Activated CD8-positive, alpha-beta memory T cell treated with anti-CD3 and anti-CD28 coated beads for 36 hours (primary cell): Measurements from ENCODE around the gene SELENON. TPM values are rescaled to one million over a fixed set of nuclear protein-coding genes. Genes with fewer than 3 reads are reported as not detected.

ENCODE experiments used
- CTCF ChIA-PET: fragments of 350-600 bp; sonication (Branson Sonifier 250); formaldehyde crosslinking; loops from one replicate; lab custom pipeline; 2021; ENCODE audit warnings: antibody characterized with exemption; lab: Charles Lee
- POLR2A ChIA-PET: fragments of 350-600 bp; sonication (Branson Sonifier 250); formaldehyde crosslinking; loops from one replicate; lab custom pipeline; 2021; ENCODE audit warnings: antibody characterized with exemption; lab: Charles Lee
- total RNA-seq, 2 experiments: library from RNA; stranded (reverse); gene quantifications; one replicate each; pipeline ENCODE4 v1.2.3, GENCODE V29; 2021

SELENON gene
- total RNA-seq, 2 experiments from 2014 or later, result 10.1 to 10.6 TPM

DNA sequence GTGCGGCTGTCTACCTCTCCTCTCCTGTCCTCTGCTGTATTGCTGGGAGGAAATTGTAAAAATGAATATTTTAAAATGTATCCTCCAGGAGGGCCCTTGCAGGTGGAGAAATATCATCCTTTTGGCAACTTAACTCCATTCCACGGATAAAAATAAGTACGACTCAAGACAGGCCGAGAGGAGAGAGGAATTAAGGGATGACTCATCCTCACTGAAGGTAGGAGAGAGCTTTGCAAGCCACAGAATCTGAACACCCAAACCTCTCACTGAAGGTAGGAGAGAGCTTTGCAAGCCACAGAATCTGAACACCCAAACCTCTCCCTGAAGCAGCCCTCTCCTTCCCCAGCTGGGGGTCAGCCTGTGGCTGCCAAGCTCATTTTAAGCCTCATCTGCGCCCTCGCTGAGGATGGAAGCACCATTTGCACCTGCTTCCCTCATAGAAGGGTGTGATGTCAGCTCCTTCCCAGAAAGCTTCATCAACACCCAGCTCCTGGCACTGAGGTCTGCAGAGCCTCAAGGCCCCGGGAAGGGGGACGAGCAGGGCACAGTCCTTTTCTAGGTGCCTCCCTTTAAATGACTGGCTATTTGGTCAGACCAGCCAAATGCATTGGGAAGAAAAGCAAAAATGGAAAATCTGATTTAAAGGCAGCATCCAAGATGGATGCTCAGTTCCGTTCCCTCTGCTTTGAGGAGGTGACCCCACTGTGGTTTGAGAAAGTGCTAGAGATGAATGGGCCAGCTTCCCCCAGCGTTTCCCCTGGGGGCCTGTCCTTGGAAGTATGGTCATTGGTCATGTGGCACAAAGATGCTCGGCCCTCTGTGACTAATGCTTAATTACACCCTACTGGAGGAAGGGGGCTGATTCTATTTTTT, 12.9 kb upstream of the SELENON start:
- CTCF ChIA-PET, result interaction anchor here (0.6 kb wide), 1 partner anchor 429 kb away, joined by 3 read pairs; no protein-coding TSS in a partner anchor
- POLR2A ChIA-PET, result no interaction called here

DNA sequence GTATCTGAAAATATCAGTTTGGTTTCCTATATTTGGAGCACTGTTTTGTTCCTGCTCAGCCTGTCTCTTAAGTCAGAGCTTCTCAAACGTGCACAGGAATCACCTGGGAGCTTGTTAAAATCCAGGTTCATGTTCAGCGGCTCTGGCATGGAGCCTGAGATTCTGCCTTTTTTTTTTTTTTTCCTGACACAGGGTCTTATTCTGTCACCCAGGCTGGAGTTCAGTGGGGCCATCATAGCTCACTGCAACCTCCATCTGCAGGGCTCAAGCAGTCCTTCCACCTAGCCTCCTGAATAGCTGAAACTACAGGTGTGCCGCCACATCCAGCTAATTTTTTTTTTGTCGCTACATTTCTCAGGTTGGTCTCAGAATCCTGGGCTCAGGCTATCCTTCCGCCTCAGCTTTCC, 12.2 kb upstream of the SELENON start:
- ChIA-PET POLR2A (no interaction called here), CTCF (interaction anchor here (0.6 to 0.7 kb wide), 2 partner anchors 428 to 1390 kb away, joined by 3 read pairs; no protein-coding TSS in a partner anchor)

DNA sequence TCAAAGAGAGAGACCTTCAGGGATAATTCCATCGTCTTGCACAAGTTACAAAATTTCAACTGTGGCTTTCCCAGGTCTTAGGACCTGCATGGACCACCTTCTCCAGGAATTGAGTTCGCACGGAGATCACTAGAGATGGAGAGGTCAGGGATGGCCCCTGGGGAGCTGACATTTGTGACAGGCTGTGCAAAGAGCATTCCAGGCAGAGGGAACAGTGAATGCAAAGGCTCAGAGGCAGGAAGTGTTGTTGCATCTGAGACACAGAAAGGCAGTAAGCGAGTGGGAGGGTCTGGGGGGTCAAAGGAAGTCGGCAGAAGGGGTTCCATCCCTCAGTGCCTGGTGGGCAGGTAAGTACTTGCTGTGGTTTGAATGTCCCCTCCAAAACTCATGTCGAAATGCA, 9.5 kb upstream of the SELENON start:
- CTCF ChIA-PET, result no interaction called here

DNA sequence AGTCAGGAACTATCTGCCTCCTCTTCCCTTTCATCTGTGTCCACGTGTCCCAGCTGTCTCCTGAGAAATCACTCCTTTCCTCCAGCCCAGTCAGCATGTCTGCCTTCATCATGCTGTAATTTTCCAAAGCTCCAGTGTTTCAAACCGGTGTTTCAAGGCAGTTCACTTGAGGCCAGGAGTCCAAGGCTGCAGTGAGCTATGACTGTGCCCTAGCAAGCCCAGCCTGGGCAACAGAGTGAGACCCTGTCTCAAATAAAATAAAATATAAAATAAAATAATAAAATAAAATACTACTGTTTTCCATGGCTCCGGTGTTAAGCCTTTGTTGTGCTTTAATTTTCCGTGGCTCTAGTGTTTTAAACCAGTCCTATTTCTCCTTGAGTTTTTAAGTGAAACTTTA, 7.9 kb upstream of the SELENON start:
- ChIA-PET POLR2A (no interaction called here), CTCF (interaction anchor here (0.6 kb wide), 1 partner anchor 124 kb away, joined by 3 read pairs; no protein-coding TSS in a partner anchor)

More for the DNA sequence above, 9.5 kb upstream of the SELENON start:
- POLR2A ChIA-PET, result no interaction called here

DNA sequence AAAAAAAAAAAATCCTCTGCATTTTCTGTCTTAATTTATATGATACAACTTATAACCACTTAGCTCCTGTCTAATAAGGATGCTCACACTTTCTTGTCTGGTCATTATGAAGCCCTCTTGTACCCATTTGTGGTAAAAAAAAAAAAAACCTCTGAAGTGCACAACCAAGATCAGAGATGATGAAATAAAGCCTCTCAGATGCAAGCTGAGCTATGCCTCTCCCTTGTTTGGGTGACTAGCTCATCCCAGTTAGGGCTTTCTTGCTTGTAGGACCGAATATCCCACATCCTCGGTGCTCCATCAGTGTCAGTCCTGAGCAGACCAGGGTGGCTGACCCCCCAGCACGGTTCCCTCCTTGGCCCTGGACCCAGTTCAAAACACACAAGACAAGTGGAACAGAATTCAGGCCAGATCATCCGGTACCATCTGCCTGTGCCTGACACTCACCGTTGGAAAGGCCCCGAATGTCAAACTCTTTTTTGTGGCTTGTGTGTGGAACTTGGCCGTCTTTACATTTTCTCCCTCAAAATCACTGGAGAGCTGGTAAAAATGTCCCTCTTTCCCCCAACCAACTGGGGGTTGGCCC, 6.3 kb upstream of the SELENON start:
- ChIA-PET CTCF (interaction anchor here (0.7 kb wide), 1 partner anchor 66 kb away, joined by 3 read pairs; the partner anchor contains the start of gene AUNIP), POLR2A (no interaction called here)

DNA sequence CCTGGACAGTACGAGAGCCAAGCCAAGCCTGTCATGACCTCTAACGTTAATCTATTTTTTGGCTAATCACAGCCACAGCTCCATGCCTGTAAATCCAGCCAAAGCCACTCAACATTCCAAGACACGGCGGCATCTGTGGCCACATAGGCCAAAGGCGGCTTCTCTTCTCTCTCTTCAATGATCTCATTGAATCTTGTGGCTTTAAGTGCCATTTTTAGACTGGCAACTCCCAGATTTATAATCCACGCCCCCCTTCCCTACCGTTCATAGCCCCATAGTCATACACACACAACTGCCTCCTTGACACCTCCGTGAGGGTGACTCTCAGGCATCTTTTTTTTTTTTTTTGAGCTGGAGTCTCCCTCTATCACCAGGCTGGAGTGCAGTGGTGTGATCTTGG, 5.7 kb upstream of the SELENON start:
- ChIA-PET CTCF (interaction anchor here (0.7 to 1.2 kb wide), 3 partner anchors 16 to 175 kb away, joined by 3 to 4 read pairs (median 3); partner anchors contain the start of gene AUNIP), POLR2A (no interaction called here)

DNA sequence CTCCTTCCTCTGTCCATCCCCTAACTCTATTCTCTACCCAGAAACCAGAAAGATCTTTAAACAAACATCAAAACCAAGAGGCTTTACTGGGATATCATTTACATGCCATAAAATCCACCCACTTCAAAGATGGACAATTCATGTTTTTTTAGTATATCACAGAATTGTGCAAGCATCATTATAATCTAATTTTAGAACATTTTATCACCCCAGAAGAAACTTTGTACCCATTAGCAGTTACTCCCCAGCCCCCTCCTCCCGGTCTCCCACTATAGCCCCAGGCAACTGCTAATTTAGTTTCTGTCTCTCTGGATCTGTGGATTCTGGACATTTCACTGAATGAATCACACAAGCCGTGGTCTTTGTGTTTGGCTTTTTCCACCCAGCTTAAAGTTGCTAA, 4.8 kb upstream of the SELENON start:
- ChIA-PET POLR2A (no interaction called here), CTCF (interaction anchor here (0.9 to 1.2 kb wide), 2 partner anchors 15 to 176 kb away, joined by 3 to 4 read pairs; no protein-coding TSS in a partner anchor)

DNA sequence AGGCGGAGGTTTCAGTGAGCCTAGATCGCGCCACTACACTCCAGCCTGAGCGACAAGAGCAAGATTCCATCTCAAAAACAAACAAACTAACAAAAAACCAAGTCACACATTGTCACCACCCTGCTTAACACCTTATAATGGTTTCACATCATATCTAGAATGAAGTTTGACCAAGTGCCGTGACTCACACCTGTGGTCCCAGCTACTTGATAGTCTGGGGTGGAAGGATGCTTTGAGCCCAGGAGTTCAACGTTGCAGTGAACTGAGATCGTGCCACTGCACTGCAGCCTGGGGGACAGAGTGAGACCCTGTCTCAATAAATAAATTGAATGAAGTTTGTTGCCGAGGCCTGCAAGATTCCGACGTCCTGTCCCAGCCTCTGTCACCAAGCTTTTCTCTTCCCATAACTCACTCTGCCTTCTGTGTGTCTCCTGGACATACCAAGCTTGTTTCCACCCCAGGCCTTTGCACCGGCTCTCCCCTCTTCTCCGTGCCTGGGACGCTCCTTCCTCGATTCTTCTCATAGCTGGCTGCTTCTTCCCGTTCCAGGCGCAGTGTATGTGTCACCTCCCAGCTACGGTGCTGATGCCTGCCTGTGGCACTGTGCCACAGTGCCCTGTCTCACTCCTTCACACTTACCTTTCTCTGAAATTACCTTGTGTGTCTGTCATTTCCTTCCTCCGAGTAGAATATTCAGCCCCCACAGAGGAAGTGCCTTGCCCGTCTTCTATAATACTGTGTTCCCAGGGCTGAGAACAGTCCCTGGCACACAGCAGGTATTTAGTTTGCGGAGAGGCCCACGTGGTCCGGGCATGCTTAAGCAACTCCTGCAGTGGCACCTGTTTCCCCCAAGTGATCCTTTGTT, 3.8 kb upstream of the SELENON start:
- CTCF ChIA-PET, result interaction anchor here (0.5 to 0.8 kb wide), 3 partner anchors 120 to 275 kb away, joined by 4 to 5 read pairs (median 4); no protein-coding TSS in a partner anchor

DNA sequence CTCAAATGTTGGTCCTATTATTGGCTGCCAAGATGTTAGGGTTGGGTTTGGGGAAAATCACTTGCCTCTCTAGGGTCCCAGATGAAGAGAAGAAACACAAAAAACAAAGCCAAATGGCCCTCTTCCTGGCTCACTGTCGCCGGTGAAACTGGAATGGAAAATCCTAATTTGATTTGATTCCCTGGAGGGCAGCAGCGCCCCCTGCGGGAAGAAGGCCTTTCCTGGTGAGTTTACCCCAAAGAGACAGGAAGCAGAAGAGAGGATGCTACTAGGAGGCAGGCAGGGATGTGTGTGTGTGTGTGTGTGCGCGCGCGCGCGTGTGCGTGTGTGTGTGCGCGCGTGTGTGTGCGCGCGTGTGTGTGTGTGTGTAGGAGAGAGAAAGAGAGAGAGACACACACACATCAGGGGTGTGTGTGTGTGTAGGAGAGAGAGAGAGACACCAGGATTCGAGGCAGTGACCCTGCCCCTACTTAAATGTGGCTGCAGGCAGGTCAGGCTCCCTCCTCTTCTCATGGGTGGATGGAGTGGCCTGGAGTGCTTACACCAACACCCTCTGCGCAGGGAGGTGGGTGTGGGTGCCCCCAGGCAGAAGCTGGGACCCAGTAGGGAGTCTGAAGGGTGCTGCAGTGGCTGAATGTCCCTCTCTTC, 3.1 kb upstream of the SELENON start:
- ChIA-PET POLR2A (no interaction called here), CTCF (interaction anchor here (1.5 to 2.7 kb wide), 3 partner anchors 13 to 188 kb away, joined by 3 to 11 read pairs (median 8); no protein-coding TSS in a partner anchor)

More for the DNA sequence above, 3.8 kb upstream of the SELENON start:
- POLR2A ChIA-PET, result no interaction called here

DNA sequence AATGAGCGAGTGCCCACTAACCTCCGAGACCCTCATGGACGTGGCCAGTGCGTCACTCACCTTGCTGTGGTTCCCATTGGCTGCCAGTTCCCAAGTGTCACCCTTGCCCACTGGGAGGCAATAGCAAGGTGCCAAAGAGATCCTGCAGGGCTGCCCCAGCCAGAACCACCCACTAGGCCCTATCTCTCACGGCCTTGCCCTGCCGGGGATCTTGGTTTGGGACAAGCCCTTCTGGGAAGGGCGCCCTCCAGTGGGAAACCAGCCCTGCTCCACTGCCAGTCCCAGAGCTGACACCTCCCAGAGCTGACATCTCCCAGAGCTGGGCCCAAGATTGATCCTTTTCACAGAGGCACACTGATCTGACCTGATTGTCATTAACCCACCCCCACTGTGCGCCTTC, 2.1 kb upstream of the SELENON start:
- POLR2A ChIA-PET, result no interaction called here
- CTCF ChIA-PET, result interaction anchor here (1.0 to 2.7 kb wide), 4 partner anchors 12 to 189 kb away, joined by 3 to 11 read pairs (median 6); no protein-coding TSS in a partner anchor

DNA sequence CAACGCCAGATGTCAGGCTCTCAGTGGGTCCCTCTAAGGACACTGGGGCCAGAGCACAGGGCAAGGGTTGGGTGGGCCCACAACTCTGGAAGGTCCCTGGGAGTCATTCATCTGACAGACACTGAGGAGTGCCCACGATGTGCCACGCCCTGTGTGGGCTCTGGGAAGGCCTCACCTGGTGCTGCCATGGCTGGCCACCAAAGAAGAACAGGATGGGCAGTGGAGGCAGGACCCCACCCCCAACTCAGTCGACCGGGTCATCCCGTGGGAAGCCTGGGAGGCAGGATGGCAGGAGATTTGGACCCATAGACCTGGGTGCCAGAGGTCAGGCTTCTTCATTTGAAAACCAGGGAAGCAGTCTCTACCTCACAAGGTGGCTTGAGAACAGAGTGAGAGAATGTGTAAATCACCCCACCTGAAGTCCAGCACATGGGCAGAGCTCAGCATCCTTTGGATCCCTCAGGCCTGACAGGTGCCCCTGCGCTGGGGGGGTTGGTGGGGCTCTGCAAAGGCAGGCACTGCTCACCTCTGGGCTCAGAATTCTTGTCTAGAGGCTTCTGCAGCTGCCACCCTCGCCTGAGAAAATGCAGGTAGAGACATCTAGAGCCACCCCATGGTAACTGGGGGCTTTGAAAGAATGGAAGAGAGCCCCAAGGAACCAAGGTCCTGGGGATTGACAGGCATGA, 1.2 kb upstream of the SELENON start:
- ChIA-PET POLR2A (interaction anchor here (1.2 kb wide), 1 partner anchor 22 kb away, joined by 3 read pairs; no protein-coding TSS in a partner anchor), CTCF (interaction anchor here (0.9 to 2.7 kb wide), 6 partner anchors 12 to 190 kb away, joined by 3 to 11 read pairs (median 4); no protein-coding TSS in a partner anchor)

DNA sequence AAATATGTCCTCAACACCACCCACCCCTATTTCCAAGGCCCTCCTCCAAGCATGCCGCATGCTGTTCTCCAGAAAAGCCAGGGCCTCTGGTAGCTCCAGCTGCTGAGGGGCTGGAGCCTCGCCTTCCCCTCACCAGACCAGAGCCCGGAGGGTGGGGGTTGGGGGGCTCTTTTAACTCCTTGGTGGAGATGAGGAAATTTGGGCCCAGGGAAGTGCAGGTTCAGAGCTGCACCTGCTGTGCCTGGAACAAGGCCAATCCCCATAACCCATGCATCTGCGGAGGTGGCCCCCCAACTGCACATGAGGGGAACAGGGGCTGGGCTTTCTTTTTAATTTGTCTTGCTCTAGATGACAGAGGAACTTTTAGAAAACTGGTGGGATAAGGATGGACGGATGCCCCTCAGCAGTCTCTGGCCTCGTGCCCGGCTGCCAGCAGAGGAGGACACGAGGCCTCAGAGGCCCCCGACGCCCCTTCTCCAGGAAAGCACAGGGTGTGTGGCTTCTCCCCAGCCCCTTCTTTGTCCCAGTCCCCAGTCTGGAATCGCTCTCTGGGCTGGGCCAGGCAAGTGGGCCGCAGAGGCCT, 550 bp upstream of the SELENON start:
- POLR2A ChIA-PET, result interaction anchor here (1.2 kb wide), 1 partner anchor 21 kb away, joined by 3 read pairs; no protein-coding TSS in a partner anchor
- CTCF ChIA-PET, result interaction anchor here (0.6 to 2.7 kb wide), 4 partner anchors 11 to 266 kb away, joined by 3 to 11 read pairs (median 6); no protein-coding TSS in a partner anchor

DNA sequence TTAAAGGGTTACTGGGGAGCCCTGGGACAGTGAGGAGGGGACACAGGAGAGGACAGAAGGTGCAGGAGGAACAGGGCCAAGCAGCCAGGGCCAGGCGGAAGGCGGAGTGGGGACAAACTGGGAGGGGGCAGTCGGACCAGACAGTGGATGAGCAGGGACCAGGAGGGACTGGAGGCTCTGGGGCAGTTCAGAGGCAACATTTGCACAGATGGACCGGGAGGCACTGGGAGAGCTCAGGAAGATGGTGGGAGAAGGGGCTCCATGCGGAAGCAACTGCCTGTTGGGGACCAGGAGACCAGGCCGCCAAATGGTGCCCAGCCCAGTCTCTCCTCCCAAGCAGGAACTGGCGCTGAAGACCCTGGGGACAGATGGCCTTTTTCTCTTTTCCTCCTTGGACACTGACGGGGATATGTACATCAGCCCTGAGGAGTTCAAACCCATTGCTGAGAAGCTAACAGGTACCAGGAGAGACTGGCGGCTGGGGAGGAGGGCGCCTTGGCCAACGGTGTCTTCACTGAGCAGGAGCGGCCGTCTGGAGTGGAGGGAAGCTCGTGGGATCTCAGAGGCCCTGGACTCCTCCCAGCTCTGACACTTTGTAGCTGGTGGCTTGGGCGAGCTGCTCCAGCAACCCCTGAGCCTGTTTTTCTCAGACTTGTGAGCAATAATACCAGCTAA, 847 bp downstream of the SELENON start:
- CTCF ChIA-PET, result interaction anchor here (1.1 to 1.8 kb wide), 3 partner anchors 10 to 193 kb away, joined by 4 read pairs; no protein-coding TSS in a partner anchor
- POLR2A ChIA-PET, result interaction anchor here (0.5 kb wide), 1 partner anchor 443 kb away, joined by 3 read pairs; no protein-coding TSS in a partner anchor

DNA sequence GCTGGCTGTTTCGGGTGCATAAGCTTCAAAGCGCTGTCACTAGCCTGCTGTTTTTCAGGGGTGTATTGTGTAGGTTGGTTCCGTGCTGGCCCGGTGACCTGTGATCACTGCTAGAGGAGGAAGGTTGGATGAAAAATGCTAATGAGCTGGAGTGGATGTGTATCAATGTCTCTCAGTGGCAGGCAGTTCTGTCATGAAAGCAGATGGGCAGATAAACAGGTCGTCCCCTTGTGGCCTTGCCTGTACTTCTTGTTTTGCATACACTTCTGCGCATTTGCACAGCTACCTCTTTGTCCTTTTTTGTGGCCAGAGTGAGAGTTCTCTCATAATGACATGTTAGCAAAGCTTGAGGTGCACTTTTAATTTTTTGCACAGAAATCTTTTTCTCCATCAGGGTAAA, 2.9 kb downstream of the SELENON start:
- ChIA-PET POLR2A (no interaction called here), CTCF (interaction anchor here (0.5 to 1.8 kb wide), 6 partner anchors 8 to 432 kb away, joined by 3 to 5 read pairs (median 4); no protein-coding TSS in a partner anchor)

DNA sequence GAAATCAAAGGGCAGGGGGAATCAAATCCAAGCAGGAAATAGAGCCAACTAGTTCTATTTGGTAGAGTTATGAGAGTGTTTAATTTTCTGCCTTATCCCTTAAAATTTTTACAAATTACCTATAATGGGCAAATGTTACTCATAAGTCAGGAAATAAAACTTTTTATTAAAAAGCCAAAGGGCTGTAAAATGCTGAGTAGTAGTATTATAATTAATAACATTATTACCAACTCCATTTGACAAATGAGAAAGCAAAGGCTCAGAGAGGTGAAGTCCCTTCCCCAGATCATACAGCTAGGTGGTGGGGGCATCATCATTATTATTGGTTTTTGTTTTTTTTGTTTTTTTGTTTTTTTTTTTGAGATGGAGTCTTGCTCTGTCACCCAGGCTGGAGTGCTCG, 3.4 kb downstream of the SELENON start:
- POLR2A ChIA-PET, result no interaction called here
- CTCF ChIA-PET, result interaction anchor here (0.5 to 1.8 kb wide), 4 partner anchors 29 to 433 kb away, joined by 4 to 6 read pairs (median 4); no protein-coding TSS in a partner anchor
